NCI-H1436 treated with DMSO at 0.1 percent for 48 hours (cell line): ENCODE measurements around the gene RAD51B.

Source experiments
- DNase-seq: peaks from one replicate; lab custom pipeline; 2025; lab: John Stamatoyannopoulos, UW

RAD51B gene

DNA sequence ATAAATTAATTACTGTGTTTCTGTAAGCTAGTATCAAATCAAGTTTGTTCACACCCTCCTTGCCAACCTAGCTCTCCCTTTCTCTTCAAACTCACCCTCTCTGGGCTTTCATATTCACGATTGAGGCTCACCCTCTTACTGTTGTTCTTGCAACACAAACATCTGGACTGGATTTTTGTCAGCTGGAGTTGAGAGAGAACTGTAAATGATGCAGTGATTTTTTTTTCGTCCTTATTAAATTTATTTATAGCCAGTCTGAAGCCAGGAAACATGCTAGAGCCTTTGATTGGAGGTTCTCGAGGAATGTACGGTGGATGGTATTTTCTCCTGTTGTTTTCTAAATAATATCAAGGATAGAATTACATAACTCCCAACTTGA is 488.2 kb downstream of the RAD51B start:
- DNase-seq: no peak

DNA sequence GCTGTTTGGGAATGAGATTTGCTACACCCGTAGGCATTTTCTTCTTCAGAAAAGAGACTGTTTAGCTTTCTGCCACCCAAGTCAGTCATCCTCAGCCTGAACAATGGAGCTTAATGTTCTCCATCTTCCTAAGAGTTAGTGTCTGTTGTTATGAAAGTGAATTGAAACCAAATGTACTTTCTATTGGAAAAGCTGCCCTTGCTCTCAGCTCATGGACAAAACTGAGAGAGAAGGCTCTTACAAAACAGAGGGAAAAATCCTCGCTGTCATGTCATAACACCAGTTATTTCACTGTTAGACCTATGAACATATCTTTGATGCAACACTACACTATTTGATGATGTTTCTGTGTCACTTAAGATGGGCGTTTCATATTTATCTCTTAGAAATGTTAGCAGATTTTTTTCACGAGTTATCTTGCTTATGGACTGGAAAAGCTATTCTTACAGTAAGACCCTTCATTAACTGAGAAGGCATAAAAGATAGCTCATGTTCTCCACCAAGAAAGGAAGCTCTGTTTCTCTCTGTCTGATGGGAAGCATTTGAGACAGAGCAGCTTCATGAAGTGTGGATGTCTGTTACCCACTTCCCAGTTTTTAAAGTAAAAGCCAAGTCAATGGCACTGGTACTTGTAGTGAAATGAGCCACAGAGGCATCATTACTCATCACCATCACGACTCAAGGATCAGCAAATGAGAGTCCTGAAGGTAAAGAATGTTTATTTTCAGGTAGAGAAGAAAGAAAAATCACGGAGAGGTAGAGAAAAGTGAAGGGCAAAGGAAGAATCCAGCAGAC is 489.3 kb downstream of the RAD51B start:
- no peak for DNase-seq

DNA sequence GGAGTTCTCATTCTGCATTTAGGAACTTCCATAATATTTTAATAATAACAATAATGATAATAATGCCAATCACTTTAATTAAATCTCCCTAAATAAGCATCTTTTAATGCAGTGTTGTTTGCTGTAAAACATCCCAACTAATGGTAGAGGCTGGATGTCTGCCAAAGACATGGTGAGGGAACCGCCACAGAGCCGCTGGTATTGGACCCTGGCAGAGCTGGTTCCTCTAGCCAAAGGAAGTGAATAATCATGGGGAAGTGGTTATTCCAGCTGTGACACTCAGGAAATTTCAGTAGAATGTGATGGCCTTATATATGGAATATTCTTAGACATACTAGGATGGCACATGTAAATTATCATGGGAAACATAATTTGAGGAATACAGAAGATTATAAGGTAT is 490.0 kb downstream of the RAD51B start:
- no peak for DNase-seq

DNA sequence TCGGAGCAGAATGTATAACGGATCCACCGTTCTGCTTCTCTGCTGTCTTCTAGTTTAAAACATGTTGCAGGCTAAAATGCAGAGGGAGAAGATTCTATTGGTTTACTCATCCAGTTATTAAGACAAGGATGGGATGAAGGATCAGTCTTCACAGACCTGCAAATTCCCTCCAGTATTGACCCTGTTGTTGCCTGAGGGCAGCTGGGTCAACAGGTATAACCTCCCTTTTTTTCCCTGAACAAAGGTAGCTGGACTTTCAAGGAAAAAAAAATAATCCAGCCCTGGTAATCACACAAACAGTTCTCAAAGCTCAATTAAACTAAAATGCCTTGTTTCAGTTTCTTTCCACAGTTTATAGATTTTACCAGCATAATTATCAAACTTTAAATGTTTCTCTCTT is 492.7 kb downstream of the RAD51B start:
- no peak for DNase-seq

- no peak for DNase-seq
These were observed 493.5 kb downstream of the RAD51B start for GRCh38 chr14:68312884-68313610.

- DNase-seq: no peak
These were observed 495.1 kb downstream of the RAD51B start for GRCh38 chr14:68314642-68315041.

GRCh38 chr14:68315081-68315480 is 495.5 kb downstream of the RAD51B start:
- no peak for DNase-seq

DNA sequence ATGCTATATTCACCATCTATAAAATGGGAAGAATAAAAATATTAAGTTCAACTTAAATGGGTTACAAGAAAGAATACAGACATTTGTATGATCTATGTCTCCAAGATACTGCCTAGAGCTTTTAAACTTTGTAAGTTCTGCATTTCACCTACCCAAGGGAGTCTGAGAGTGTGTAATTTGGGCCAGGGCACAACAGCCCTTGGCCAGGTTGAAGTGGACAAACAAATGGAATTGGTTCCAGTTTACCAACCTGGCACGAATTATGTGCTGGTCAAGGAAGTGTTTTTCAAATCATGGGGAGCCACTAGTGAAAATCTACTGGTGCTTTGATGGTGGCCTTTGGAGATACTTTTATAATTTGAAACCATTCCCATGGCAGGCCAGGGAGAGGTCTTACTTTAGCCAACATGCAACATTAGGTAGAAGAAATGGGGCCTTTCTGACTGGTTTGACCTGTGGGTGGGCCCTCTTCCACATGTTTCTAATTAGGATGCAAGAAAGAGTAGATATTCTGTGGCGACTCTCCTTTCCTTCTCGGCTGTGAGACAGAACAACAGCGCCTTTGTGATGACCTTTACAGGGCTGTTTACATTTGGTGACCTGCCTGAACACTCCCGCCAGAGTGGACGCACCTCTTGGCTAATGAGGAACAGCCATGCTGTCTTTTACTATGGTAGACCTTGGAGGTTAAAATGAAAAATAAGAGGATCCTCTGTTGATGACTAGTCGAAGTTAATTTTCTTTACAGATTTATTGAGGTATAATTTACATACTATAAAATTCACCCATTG is 496.7 kb downstream of the RAD51B start:
- no peak for DNase-seq

DNA sequence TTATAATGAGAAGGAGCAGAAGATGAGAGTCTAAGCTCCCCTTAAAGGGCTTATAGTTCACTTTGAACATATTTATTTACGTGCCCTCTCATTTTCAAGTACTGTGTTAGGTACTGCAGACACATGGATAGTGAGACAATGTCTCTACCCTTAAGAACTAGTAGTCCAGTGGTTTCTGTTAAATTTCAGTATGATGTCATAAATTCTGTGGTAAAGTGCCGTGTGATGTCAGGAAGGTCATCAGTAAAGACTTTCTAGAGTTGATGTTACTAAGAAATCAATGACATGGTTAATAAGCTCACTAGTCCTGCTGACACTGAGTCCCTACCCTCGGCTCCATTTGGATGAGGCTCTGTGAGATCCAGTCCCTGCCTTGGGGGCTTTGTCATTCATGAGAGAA is 497.7 kb downstream of the RAD51B start:
- DNase-seq: no peak

DNA sequence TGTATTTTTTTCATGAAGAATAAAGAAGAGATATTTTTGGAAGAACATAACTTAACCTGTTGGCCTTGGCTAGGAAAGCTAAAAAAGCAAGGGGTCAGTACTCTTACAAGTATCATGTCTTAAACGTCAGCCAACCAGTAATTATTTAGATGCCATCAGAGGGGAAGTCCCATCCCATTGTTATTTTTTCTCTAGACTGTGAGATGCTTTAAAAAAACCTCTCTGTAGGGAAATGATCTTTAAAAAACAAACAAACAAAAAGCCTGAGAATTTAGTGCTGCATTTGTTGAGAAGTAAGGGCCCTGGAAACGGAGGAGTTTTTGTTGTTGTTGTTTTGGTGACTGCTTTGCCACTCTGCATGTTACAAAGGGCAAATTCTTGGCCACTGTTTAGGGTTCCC is 499.2 kb downstream of the RAD51B start:
- DNase-seq: no peak

- no peak for DNase-seq
These were observed 500.9 kb downstream of the RAD51B start for GRCh38 chr14:68320495-68320894.

- no peak for DNase-seq
These were observed 503.5 kb downstream of the RAD51B start for GRCh38 chr14:68322940-68323620.

DNA sequence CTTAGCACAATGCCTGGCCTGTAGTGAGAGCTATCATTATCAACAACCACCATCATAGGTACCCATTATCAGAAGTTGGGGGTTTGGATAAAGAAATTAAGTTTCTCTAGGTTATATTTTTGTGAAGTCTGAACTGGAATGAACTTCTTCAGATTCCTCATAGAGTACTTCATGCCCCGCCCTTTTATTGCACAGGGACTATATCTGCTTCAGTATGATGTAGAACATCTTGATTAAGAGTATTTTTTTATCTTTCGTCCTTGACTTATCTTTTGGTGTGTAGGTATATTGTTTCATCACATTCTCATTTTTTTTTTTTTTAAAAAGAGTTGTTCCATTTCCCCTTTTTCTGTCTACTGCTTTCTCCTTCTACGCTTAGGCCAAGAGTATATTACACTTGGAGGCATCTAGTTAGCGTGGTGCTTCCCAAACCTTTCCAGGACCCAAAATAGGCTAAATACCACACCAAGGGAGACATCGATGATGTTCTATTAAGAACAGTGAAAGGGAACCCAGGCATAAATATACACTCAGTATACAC is 505.8 kb downstream of the RAD51B start:
- no peak for DNase-seq

DNA sequence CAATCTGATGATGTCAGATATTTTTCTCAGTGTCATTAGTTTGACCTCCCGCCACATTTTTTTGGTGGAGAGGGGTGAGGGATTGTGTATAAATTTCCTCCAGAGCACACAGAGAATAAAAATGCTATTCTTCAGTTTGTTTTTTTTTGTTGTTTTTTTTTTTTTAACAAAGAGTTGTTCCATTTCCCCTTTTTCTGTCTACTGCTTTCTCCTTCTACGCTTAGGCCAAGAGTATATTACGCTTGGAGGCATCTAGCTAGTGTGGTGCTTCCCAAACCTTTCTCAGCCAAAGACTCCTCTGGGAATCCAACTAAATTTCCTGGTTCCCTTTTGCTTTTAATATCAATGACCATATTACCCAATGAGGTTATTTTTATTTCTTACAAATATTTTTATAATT is 507.7 kb downstream of the RAD51B start:
- DNase-seq: no peak

DNA sequence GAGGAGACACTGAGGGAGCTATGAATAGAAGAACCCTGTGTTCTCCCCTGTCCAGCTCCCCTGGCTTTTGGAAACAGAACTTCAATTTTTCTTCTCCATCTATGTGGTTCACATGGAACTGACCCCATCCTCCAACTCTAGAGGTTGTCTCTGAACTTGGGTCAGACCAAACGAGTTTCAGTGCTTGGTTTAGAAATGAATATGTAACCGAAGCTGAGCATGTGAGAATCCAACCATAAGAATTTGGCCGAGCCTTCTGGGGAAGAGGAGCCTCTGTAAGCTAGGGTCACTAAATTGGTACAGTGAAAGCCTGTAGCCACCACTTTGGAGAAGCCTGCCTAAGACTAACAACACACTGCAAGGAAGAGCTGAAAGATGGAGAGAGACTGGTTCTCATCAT is 508.9 kb downstream of the RAD51B start:
- no peak for DNase-seq

GRCh38 chr14:68331426-68331825 is 511.8 kb downstream of the RAD51B start:
- no peak for DNase-seq

- DNase-seq: no peak
These were observed 512.4 kb downstream of the RAD51B start for GRCh38 chr14:68331991-68332390.

GRCh38 chr14:68333262-68333661 is 513.7 kb downstream of the RAD51B start:
- DNase-seq: no peak

DNA sequence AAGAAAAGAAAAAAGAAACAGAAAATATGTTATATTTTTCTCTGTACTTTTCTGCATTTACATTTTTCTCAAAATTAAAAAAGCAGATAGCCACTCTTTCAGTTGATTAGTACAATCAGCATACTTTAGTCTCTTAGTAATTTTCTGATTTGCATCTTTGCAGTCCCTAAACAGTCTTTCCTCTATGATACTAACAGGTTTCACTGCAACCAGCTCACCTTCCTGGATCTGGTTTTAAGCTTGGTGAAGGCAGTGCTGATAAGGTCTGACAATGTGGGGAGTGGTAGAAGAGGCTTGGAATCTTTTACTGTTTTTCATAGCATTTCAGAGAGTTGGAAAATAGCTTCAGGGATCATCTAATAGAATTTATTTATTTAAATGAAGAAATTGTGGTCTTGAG is 515.7 kb downstream of the RAD51B start:
- no peak for DNase-seq

DNA sequence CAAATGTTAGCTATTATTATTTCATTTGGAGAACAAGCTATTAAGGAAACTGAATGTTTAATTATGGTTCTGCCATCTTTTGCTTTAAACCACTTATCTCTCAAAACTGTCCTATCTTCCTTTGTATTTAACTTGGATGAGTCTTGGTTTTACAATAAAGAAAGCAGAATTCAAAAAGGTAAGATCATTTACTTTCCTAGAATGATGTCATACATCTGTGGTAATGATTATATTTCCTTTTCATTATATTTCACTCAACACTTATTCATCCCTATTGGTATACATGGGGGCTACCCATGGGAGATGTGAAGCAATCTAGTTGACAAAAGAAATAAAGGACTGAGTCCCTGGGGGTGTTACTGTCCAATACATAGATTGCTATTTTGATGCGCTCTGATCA is 516.6 kb downstream of the RAD51B start:
- DNase-seq: no peak

- no peak for DNase-seq
These were observed 517.7 kb downstream of the RAD51B start for GRCh38 chr14:68337279-68337678.

DNA sequence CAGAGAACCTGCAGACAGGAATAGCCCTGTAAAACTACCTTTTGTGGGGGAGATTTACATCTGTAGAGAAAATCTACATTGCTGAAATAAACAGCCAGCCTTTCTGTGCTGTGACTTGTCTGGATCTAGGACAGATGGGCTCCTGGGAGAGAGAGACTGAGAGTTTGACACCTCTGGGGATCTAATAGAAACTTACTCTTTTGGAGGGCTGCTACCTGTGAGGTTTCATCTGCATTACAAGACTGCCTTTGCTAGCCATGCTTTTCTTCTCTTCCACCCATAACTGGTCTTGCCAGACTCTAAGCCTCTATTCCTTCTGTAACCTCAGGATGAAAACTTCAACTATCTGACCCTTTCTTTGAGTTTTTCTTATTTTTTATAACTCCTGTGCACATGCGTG is 520.7 kb downstream of the RAD51B start:
- DNase-seq: no peak
